ENCODE results near the gene UBAC2. TPM values are rescaled to one million over a fixed set of nuclear protein-coding genes. Genes with fewer than 3 reads are reported as not detected.
A peak's percentile ranks its signal among the peaks of the same experiment; 100 is the strongest.

Gene UBAC2
- total RNA-seq, 2 donors from 2014 or later = 76.7 to 80.3 TPM

DNA sequence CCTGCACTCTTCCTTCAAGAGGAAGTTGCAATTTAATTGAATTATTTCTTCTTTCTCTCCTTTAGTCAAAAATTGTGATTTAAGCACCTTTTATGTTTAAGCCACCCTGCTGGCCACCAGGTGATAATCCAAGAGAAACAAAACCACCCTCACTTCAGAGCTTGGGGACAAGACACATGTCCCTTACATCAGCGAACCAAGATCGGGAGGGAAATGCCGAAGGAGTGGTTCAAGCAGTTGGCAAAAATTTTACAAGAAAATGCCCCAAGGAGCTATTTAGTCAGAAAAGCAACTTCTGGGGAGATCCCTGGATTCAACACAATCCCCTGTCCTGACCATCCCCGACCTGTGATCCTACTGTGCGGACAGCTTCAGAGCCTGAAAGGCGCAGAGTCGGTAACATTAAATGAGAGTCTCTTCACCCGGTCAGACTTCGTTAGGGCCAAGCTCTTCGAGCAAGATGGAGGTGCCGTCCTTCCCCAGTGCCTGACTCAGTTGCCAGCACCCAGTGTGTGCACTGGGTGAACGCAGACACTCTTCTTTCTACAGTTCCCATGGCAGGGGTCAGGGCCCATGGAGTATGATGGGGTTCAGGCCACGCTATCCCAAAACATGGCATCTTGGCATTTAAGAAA is 222.0 kb downstream of the UBAC2 start:
- no peaks in the 10 kb centered on the region for H3K27me3 Mint-ChIP-seq (ENCODE audit: low read depth)
- H3K4me3 Mint-ChIP-seq = peak overlapping the region; percentile 65 to 80
- peaks cover 0 to 1% of the 10 kb centered on the region in 2 donors for H3K36me3 Mint-ChIP-seq (ENCODE audit: insufficient read depth in 2 of 2)
- peak overlapping the region; percentile 62 for H3K27ac Mint-ChIP-seq
- H3K4me1 Mint-ChIP-seq (ENCODE audit: low read depth) = peaks cover 92% of the 10 kb centered on the region
- no peaks in the 10 kb centered on the region for H3K9me3 Mint-ChIP-seq
- DNase-seq (no peak), ATAC-seq (replicated peaks in 1 of 2) (no peak)

DNA sequence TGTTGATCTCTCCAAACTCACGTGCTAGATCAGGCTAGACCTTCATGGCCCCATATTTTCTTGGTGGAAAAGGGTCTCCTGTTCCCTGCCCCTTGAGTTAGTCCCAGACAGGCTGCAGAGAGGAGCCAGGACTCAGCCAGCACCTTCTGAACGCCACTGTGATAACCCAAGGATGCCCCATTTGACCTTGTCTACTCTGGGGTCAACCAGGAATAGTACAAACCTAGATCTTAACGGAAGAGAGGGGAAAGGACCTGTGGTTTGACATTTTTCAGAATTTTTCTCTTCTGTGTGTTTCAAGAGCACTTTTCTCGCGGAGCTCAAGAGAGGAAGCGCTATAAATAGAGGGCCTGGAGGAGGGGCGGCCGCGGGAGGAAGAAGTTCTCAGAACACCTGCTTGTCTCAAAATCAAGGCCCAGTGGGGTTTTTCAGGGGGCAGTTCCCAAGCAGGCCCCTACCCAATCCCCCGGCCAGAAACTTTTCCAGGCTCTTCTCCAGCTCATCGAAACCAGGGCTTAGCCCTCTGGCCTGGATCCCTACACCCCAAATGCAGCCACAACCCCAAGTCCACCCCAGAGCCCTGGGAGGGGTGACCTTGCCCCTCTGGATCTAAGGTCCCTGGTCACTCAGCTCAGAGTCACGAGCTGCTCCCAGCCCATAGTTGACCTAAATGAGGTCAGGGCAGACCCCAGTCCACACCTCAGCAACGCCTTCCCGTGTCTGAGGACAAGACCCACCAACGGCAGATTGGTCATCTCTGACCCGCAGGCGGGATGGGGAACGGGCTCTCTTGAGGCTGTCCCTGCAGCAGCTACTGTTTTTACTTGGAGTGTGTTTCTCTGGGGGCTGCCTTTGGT is 225.1 kb downstream of the UBAC2 start:
- Mint-ChIP-seq H3K4me3 (peak overlapping the region; percentile 79 to 88), H3K4me1 (ENCODE audit: low read depth) (peaks cover 83% of the 10 kb centered on the region), H3K27ac (peak overlapping the region; percentile 74), H3K36me3 (ENCODE audit: insufficient read depth in 2 of 2) (peaks cover 0 to 1% of the 10 kb centered on the region in 2 donors), H3K9me3 (peaks cover 0 to 3% of the 10 kb centered on the region in 2 donors), H3K27me3 (ENCODE audit: low read depth) (no peaks in the 10 kb centered on the region)
- ATAC-seq (replicated peaks in 1 of 2) (peak; percentile 28 to 42), DNase-seq (peak; percentile 64 to 73)

DNA sequence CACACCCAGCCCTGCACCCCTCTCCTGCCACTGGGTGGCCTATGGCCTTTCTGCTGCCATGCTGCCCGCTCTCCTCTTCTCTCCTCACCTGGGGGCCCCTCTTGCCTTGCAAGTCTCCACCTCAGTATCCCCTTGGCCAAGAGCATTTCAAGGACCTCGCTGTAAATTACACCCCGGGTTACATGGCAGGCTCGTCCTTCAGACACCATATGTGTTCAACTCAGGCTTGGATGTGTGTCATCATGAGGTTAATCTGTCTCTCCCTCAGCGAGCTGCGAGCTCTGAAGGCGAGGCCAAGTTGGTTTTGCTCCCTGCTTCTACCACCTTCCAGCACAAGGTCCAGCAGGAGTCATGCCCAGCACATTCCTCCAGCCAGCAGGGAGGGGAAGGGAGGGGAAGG is 225.8 kb downstream of the UBAC2 start:
- Mint-ChIP-seq H3K36me3 (ENCODE audit: insufficient read depth in 2 of 2) (peaks cover 0 to 1% of the 10 kb centered on the region in 2 donors), H3K27me3 (ENCODE audit: low read depth) (no peaks in the 10 kb centered on the region), H3K27ac (peak overlapping the region; percentile 66), H3K9me3 (peaks cover 0 to 3% of the 10 kb centered on the region in 2 donors), H3K4me1 (ENCODE audit: low read depth) (peaks cover 83% of the 10 kb centered on the region), H3K4me3 (peak overlapping the region; percentile 79 to 88)
- no peak for DNase-seq
- ATAC-seq (replicated peaks in 1 of 2) = no peak

DNA sequence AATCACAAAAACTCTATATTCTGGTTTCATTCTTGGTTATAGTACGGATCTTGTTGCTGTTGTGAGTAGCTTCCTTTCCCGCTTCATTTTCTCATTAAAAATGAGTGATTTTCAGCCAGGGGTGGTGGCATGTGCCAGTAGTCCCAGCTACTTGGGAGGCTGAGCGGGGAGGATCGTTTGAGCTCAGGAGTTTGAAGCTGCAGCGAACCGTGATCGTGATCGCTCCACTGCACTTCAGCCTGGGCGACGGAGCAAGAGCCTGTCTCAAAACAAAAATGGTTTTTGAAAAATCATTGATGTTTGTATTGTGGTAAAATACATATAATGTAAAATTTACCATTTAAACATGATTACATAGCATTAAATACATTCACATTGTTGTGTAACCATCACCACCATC is 229.0 kb downstream of the UBAC2 start:
- H3K4me1 Mint-ChIP-seq (ENCODE audit: low read depth) = peaks cover 78% of the 10 kb centered on the region
- no peak for DNase-seq
- ATAC-seq (replicated peaks in 1 of 2) = no peak
- H3K36me3 Mint-ChIP-seq (ENCODE audit: insufficient read depth in 2 of 2) = no peaks in the 10 kb centered on the region
- no peak overlapping the region for H3K27ac Mint-ChIP-seq
- H3K4me3 Mint-ChIP-seq = no peak overlapping the region
- peaks cover 0 to 3% of the 10 kb centered on the region in 2 donors for H3K9me3 Mint-ChIP-seq
- H3K27me3 Mint-ChIP-seq (ENCODE audit: low read depth) = no peaks in the 10 kb centered on the region

DNA sequence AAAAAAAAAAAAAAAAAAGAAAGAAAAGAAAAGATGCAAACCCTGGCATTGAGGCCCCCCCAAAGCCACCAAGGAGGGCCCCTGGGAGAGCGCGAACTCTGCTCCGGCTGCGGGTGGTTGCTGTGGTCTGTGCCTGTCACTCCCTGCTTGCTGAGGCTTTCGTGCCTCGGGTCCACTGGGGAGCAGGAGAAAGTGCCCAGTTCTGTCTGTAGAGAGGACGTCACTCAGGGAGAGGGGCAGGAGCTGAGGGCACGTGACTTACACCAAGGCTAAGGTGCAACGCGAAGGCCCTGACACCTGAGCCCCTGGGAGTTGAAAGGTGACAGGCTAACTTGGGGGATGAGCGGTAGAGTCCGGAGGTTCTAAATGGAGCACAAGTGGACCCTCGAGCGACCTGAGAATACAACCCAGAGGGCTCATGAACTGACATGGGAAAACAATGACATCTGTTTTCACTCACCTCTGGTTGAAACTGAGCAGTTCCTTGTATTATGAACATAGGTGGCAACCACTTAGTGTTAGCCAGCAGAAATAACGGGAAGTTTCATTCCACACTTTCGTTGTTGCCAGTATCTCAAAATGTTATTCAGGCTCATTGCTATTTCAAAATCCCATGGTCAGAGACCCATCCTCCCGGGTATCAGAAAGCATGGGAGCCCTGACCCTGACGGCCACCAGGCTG is 231.4 kb downstream of the UBAC2 start:
- Mint-ChIP-seq H3K36me3 (ENCODE audit: insufficient read depth in 2 of 2) (no peaks in the 10 kb centered on the region), H3K27ac (peak overlapping the region; percentile 78), H3K27me3 (ENCODE audit: low read depth) (no peaks in the 10 kb centered on the region), H3K9me3 (peaks cover 0 to 3% of the 10 kb centered on the region in 2 donors), H3K4me1 (ENCODE audit: low read depth) (peaks cover 82% of the 10 kb centered on the region), H3K4me3 (peak overlapping the region; percentile 87 to 90)
- ATAC-seq (replicated peaks in 1 of 2) (no peak), DNase-seq (no peak)

DNA sequence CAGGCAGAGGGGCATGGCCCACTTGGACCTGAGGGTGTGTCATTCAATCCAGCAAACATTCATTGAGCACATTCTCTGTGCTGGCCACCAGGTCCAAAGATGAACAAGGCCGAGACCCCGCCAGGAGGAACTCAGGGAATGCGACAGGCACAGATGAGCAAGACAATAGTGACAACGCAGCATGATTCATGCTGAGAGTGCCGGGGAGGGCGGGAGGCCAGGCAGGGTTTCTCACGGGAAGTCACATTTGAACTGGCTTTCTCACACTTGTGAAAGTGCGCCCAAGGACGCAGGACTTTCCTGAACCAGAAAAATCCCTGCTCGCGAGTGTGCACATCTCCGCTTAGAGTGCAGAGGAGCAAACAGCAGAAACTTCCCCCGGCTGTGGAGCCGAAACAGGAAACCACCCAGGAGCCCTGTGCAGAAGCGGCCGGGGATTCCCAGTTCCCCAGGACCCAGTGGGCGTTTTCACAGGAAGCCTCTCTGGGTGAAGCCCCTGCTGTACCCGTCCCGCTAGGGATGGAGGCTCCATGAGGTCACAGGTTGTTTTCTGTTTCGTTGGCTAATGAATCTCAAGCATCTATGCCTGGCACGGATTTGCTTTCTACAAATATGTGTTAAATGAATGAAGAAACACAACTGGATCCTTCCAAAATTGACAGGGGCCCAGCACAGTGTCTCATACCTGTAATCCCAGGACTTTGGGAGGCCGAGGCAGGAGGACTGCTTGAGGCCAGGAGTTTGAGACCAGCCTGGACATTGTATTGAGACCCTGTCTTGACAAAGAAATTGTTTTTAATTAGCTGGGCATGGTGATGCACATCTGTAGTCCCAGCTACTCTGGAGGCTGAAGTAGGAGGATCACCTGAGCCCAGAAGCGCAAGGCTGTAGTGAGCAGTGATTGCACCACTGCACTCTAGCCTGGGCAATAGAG is 232.2 kb downstream of the UBAC2 start:
- H3K4me3 Mint-ChIP-seq = peak overlapping the region; percentile 87 to 90
- H3K36me3 Mint-ChIP-seq (ENCODE audit: insufficient read depth in 2 of 2) = no peaks in the 10 kb centered on the region
- H3K27me3 Mint-ChIP-seq (ENCODE audit: low read depth) = no peaks in the 10 kb centered on the region
- ATAC-seq (replicated peaks in 1 of 2) (peak; percentile 36 to 47), DNase-seq (peak; percentile 86 to 90)
- peak overlapping the region; percentile 96 for H3K27ac Mint-ChIP-seq
- H3K9me3 Mint-ChIP-seq = peaks cover 0 to 2% of the 10 kb centered on the region in 2 donors
- peaks cover 82% of the 10 kb centered on the region for H3K4me1 Mint-ChIP-seq (ENCODE audit: low read depth)

DNA sequence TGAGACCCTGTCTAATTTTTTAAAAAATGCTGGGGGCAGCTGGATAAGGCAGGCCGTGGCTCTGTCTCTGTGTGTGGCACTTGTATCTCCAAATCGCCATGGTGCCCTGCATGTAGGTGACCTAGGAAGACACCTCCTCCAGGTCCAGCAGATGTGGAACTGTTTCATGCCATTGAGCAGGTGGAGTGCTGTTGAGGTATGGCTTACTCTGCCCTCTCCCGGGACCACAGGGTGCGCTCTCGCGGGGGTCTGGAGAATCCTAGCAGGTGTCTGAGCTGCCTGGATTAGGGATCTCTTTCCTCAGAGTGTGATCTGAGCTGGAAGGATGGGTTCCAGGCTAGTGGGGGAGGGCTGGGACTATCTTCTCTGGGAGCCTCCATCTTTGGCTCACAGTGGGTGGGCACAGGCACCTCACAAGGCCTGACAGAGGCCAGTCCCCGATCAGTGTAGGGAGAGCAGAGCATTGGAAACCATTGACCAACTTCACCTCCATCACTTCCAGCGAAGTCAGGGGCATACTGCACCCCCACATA is 233.0 kb downstream of the UBAC2 start:
- Mint-ChIP-seq H3K4me1 (ENCODE audit: low read depth) (peaks cover 85% of the 10 kb centered on the region), H3K36me3 (ENCODE audit: insufficient read depth in 2 of 2) (no peaks in the 10 kb centered on the region), H3K27me3 (ENCODE audit: low read depth) (no peaks in the 10 kb centered on the region), H3K4me3 (peak overlapping the region; percentile 87 to 90), H3K27ac (peak overlapping the region; percentile 96), H3K9me3 (no peaks in the 10 kb centered on the region)
- DNase-seq (no peak), ATAC-seq (replicated peaks in 1 of 2) (no peak)

DNA sequence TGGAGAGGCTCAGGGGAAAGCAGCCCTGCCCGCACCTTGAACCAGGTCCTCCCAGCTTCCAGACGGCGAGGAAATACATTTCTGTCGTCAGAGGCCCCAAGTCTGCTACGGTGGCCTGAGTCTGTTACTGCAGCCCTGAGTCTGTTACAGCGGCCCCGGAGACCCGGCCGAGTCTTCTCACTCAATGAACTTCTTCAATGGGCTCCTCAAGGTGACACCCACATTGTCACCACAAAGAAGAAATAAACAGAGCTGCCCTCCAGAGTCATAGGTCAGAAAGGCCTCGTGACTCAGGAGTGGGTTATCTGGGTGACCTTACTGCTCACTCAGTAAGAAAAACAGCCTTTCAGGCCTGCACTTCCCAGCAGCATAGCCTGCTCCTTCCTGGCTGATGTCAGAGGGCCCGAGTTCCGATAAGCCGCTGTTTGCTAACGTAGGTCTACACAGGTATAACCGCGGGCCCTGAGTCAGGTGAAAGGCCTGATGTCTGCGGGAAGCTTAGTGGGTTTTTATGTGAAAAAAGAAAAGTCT is 233.7 kb downstream of the UBAC2 start:
- Mint-ChIP-seq H3K4me3 (peak overlapping the region; percentile 87 to 90), H3K27ac (peak overlapping the region; percentile 96), H3K27me3 (ENCODE audit: low read depth) (peaks cover 4% of the 10 kb centered on the region), H3K36me3 (ENCODE audit: insufficient read depth in 2 of 2) (no peaks in the 10 kb centered on the region), H3K4me1 (ENCODE audit: low read depth) (peaks cover 89% of the 10 kb centered on the region), H3K9me3 (no peaks in the 10 kb centered on the region)
- peak; percentile 85 to 92 for DNase-seq
- ATAC-seq (replicated peaks in 1 of 2) = peak; percentile 75 to 79

DNA sequence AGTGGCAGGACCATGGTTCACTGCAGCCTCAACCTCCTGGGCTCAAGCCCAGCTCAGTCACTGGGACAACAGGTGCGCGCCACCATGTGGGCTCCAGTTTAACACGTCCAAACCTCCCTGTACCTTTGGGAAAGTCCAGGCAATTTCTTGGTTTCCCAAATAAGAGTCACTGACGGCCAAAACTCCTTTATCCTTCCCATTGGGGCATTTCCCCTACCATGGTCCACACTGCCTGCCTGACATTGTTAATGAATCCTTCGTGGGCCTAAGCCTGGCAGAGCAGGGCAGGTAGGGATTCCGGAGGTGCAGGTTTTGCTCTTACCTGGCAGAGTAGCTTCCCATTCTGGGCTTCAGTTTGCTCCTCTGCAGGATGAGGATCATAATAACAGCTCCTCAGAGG is 234.5 kb downstream of the UBAC2 start:
- Mint-ChIP-seq H3K27me3 (ENCODE audit: low read depth) (peaks cover 4% of the 10 kb centered on the region), H3K9me3 (no peaks in the 10 kb centered on the region), H3K27ac (peak overlapping the region; percentile 86), H3K4me1 (ENCODE audit: low read depth) (peaks cover 83% of the 10 kb centered on the region), H3K36me3 (ENCODE audit: insufficient read depth in 2 of 2) (no peaks in the 10 kb centered on the region), H3K4me3 (peak overlapping the region; percentile 87 to 90)
- ATAC-seq (replicated peaks in 1 of 2) (no peak), DNase-seq (no peak)

DNA sequence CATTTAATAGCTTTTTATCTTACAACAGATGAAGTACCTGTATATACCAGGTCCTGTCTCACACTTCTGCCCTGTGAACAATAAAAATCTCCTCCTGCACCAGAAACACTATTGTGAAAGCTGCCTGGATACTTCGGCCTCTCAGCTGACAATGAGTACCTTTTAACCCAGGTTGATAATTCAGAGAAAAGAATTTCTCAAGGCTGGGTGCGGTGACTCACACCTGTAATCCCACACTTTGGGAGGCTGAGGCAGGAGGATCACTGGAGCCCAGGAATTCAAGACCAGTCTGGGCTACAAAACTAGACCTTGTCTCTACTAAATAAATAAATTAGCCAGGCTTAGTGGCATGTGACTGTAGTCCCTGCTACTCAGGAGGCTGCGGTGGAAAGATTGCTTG is 235.3 kb downstream of the UBAC2 start:
- DNase-seq = no peak
- H3K4me3 Mint-ChIP-seq = peak overlapping the region; percentile 87 to 90

More for the DNA sequence above, 235.3 kb downstream of the UBAC2 start:
- ATAC-seq (replicated peaks in 1 of 2) = no peak
- Mint-ChIP-seq H3K4me1 (ENCODE audit: low read depth) (peaks cover 79% of the 10 kb centered on the region), H3K27ac (peak overlapping the region; percentile 86), H3K9me3 (no peaks in the 10 kb centered on the region), H3K27me3 (ENCODE audit: low read depth) (peaks cover 4% of the 10 kb centered on the region), H3K36me3 (ENCODE audit: insufficient read depth in 2 of 2) (no peaks in the 10 kb centered on the region)
